Transverse colon (tissue), 4 donors: Measurements from ENCODE around the gene PELO. TPM values are rescaled to one million over a fixed set of nuclear protein-coding genes. Genes with fewer than 3 reads are reported as not detected.

Source experiments
- DNase-seq: peaks from one replicate; pipeline ENCODE4 v3.0.0-alpha.2; 2019
- H3K27ac ChIP-seq, 4 donors: fragments of 200-600 bp; sonication (generic); 2 replicates each; pipeline ENCODE4 v1.5.1; 2016 to 2018; ENCODE audit warnings: inconsistent platforms in 4 of 4
- H3K27me3 ChIP-seq: fragments of 200-600 bp; sonication (generic); 2 replicates; pipeline ENCODE4 v1.5.1; 2017; ENCODE audit warnings: inconsistent platforms
- H3K36me3 ChIP-seq, 4 donors: fragments of 200-600 bp; sonication (generic); 2 replicates each; pipeline ENCODE4 v1.5.1; 2017 to 2019; ENCODE audit warnings: inconsistent platforms in 4 of 4
- H3K4me1 ChIP-seq, 4 donors: fragments of 200-600 bp; sonication (generic); 2 replicates each; pipeline ENCODE4 v1.5.1; 2017 to 2020; ENCODE audit warnings: inconsistent platforms in 4 of 4
- H3K4me3 ChIP-seq, 4 donors: fragments of 200-600 bp; sonication (generic); 1 replicate in 1 of 4; 2 replicates in 3 of 4; pipeline versions ENCODE4 v1.5.1 to v1.6.1; 2017 to 2019; ENCODE audit warnings: inconsistent platforms in 4 of 4
- H3K9me3 ChIP-seq, 2 donors: fragments of 200-600 bp; sonication (generic); 2 replicates each; pipeline ENCODE4 v1.5.1; 2017 to 2019; ENCODE audit warnings: inconsistent platforms in 2 of 2
- CTCF ChIP-seq, 5 experiments: fragments of 200-600 bp in 3 of 5; fragments of 450-650 bp in 2 of 5; sonication (generic) in 3 of 5; IDR thresholded peaks; 1 replicate in 2 of 5; 2 replicates in 3 of 5; pipeline ENCODE4 v1.5.1; 2016 to 2017; ENCODE audit warnings: antibody characterized with exemption in 5 of 5, inconsistent platforms in 3 of 5, mild to moderate bottlenecking in 2 of 5, moderate library complexity in 1 of 5
- EP300 ChIP-seq: sonication (generic); formaldehyde crosslinking; IDR thresholded peaks from one replicate; pipeline ENCODE4 v1.6.1; 2017; ENCODE audit warnings: antibody characterized with exemption, low read depth
- POLR2A ChIP-seq: fragments of 450-650 bp; IDR thresholded peaks from one replicate; pipeline ENCODE4 v1.6.1; 2016; ENCODE audit warnings: antibody characterized with exemption, mild to moderate bottlenecking, moderate library complexity
- POLR2AphosphoS5 ChIP-seq, 3 donors: sonication (generic); formaldehyde crosslinking; IDR thresholded peaks; one replicate each; pipeline ENCODE4 v1.6.1; 2016; ENCODE audit warnings: antibody characterized with exemption in 3 of 3
- WGBS, 2 donors: methylation state at CpG; one replicate each; pipeline ENCODE4 v1.1.5; 2018; ENCODE audit warnings: low coverage in 1 of 2; 5-methylcytosine and 5-hydroxymethylcytosine counted together
- in situ Hi-C, 4 donors: fragments of 200-750 bp; cut with MboI; loops; one replicate each; pipeline versions ENCODE4 v1.15.0 to v1.15.1; 2017; ENCODE audit warnings: low sequenced_read_pairs in 3 of 4, low pct_ligation_motif_present in 1 of 4, low pct_unique_long_range_greater_than_20kb in 1 of 4
- intact Hi-C: fragments of 100-400 bp; cut with DNase I; formaldehyde crosslinking; loops from one replicate; pipeline ENCODE4 v1.15.1; 2023; ENCODE audit warnings: low total_unique reads
- total RNA-seq, 4 donors: library from RNA; depleted of rRNA; stranded (reverse); fragments of >200 nt; gene quantifications; one replicate each; pipeline ENCODE4 v1.1.0, GENCODE V29; 2016

PELO gene
- total RNA-seq, 4 donors from 2014 or later, result 10.1 to 62.3 (median 16.8) TPM

DNA sequence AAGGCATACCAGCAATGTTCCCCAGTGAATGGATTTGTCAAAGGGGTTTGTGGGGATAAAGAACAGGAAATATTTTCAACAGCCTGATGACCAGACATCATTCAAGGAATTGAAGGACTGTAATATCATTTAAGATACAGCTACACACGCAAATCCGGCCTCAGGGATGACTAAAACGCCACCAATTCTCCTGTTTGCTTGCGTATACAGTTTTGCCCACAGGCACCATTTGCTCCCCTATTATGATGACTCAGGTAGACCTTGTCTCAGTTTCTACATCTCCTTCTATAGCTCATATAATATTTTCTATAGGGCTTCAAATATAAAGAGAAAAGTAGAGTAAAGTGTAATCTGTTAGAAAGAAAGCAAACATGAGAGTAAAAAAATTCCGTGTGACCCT is 29.7 kb upstream of the PELO start:
- no peak for DNase-seq
- Histone ChIP-seq H3K9me3 (no peaks in the 10 kb centered on the region), H3K27me3 (no peaks in the 10 kb centered on the region), H3K4me3 (no peak overlapping the region), H3K27ac (no peak overlapping the region), H3K36me3 (no peaks in the 10 kb centered on the region), H3K4me1 (no peaks in the 10 kb centered on the region)
- WGBS, 2 donors, result 88 to 96% methylated on average over 5 of the region's 5 CpGs
- intact Hi-C loops (no loop called here), in situ Hi-C loops (no loop called here)
- TF ChIP-seq POLR2A, result no peak
- no peak for TF ChIP-seq CTCF (IDR thresholded peaks at IDR 0.05)
- TF ChIP-seq EP300, result no peak
- TF ChIP-seq POLR2AphosphoS5 (IDR thresholded peaks at IDR 0.05), result no peak

- no peaks in the 10 kb centered on the region for H3K27me3 ChIP-seq
- no peak overlapping the region for H3K4me3 ChIP-seq
- DNase-seq, result no peak
- 90% methylated on average over 1 of the region's 1 CpG for WGBS, 2 donors
- H3K4me1 ChIP-seq, result no peaks in the 10 kb centered on the region
- in situ Hi-C loops, result no loop called here
- H3K27ac ChIP-seq, result no peak overlapping the region
- no peaks in the 10 kb centered on the region for H3K36me3 ChIP-seq
- intact Hi-C loops, result no loop called here
- TF ChIP-seq CTCF (IDR thresholded peaks at IDR 0.05) (no peak), POLR2AphosphoS5 (IDR thresholded peaks at IDR 0.05) (no peak), POLR2A (no peak), EP300 (no peak)
- no peaks in the 10 kb centered on the region for H3K9me3 ChIP-seq
Observed at GRCh38 chr5:52759331-52759730, 28.4 kb upstream of the PELO start.

DNA sequence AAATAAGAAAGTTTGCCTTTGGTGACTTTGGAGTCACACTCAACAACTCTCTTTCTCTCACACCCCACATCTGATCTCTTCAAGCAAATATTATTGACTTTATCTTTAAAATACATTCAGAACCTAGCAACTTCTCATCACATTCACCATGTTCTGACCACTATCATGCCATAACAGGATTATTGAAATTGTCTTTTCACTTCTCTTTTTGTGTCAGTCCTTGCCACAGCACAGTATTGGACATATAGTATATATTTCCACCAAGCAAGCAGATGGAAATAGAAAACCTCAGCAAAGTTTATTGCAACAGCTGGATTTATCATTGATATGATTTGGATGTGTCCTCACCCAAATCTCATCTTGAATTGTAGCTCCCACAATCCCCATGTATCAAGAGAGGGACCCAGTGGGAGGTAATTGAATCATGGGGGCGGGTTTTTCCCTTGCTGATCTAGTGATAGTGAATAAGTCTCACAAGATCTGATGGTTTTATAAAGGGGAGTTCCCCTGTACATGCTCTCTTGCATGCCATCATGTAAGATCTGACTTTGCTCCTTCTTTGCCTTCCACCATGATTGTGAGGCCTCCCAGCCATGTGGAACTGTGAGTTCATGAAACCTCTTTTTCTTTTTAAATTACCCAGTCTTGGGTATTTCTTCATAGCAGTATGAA is 26.9 kb upstream of the PELO start:
- Histone ChIP-seq H3K27me3 (no peaks in the 10 kb centered on the region), H3K9me3 (no peaks in the 10 kb centered on the region), H3K4me3 (no peak overlapping the region), H3K4me1 (no peaks in the 10 kb centered on the region), H3K27ac (no peak overlapping the region), H3K36me3 (no peaks in the 10 kb centered on the region)
- in situ Hi-C loops, result no loop called here
- WGBS, 2 donors, result 63 to 92% methylated on average over 1 of the region's 1 CpG
- intact Hi-C loops, result no loop called here
- DNase-seq, result no peak
- TF ChIP-seq POLR2AphosphoS5 (IDR thresholded peaks at IDR 0.05) (no peak), EP300 (no peak), CTCF (IDR thresholded peaks at IDR 0.05) (no peak), POLR2A (no peak)

DNA sequence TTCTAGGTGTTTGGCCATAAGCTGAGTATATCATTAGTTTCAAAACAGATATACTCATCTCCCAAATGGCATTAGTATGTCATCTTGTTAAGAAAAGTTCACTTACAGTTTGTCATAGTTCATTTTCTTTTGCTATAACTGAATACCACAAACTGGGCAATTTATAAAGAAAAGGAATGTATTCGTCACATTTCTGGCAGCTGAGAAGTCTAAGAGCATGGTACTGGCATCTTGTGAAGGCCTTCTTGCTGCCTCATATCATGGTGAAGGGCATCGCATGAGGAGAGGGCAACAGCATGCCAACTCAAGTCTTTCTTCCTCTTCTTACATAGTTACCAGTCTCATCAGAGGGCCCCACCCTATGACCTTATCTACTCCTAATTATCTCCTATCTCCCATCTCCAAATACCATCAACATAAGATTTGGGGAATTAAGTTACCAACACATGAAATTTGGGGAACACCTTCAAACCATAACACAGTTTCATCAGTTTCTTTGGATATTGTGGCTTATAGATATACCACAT is 20.4 kb upstream of the PELO start:
- TF ChIP-seq POLR2A (no peak), EP300 (no peak), CTCF (IDR thresholded peaks at IDR 0.05) (no peak), POLR2AphosphoS5 (IDR thresholded peaks at IDR 0.05) (no peak)
- H3K9me3 ChIP-seq, result no peaks in the 10 kb centered on the region
- intact Hi-C loops, result no loop called here
- in situ Hi-C loops, result no loop called here
- WGBS, 2 donors, result 92 to 100% methylated on average over 1 to 2 of the region's 2 CpGs
- H3K27ac ChIP-seq, result no peak overlapping the region
- no peaks in the 10 kb centered on the region for H3K36me3 ChIP-seq
- H3K27me3 ChIP-seq, result no peaks in the 10 kb centered on the region
- no peak for DNase-seq
- no peak overlapping the region for H3K4me3 ChIP-seq
- no peaks in the 10 kb centered on the region for H3K4me1 ChIP-seq
